ENCODE results near the gene IDS. TPM values are rescaled to one million over a fixed set of nuclear protein-coding genes. Genes with fewer than 3 reads are reported as not detected.

IDS gene
- total and polyA plus RNA-seq, 2 of the 8 experiments (the other 6 are each of a cell fraction or from before 2014, with no cell fraction given): 19.9 to 20.7 TPM

DNA sequence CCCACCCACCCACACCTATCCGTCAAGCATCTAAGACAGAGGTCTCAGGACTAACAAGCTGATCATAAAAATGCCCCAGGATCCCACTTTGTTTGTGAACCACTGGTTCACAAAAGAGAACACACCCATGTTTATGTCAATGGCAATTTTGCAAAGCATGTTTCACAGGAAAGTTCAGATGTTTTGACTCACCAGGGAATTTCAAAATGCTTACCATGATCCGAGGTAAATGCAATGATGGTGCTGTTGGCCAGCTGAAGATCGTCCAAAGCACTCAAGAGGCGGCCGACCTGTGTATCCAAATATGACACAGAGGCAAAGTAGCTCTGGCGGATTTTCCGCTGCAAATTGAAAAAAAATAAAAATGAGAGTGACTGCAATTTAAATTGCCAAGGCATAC, 15.0 kb downstream of the IDS start:
- Histone ChIP-seq H3K79me1 (ENCODE audit: low read depth, low read length) (no peaks in the 10 kb centered on the region), H3K4ac (replicated peaks; ENCODE audit: insufficient read length, low read depth, low read length) (no peak overlapping the region), H4K8ac (ENCODE audit: extremely low read depth, insufficient read depth, low read length) (no peak overlapping the region), H2BK5ac (ENCODE audit: low read depth, low read length) (no peak overlapping the region), H4K91ac (replicated peaks; ENCODE audit: insufficient read length, low read length) (no peak overlapping the region), H3K14ac (ENCODE audit: insufficient read length) (no peak overlapping the region), H3K27ac (ENCODE audit: low read depth, low read length) (no peak overlapping the region), H2BK120ac (replicated peaks; ENCODE audit: low read depth, low read length) (no peak overlapping the region), H4K5ac (ENCODE audit: insufficient read length, low read depth, low read length) (no peak overlapping the region), H2BK15ac (ENCODE audit: low read length) (no peak overlapping the region), H2BK20ac (ENCODE audit: low read length) (no peak overlapping the region), H3K23me2 (ENCODE audit: low read depth, low read length) (no peaks in the 10 kb centered on the region), H3K27me3 (replicated peaks in 1 of 4; ENCODE audit: control insufficient read depth in 3 of 4, extremely low read depth in 1 of 4, insufficient read depth in 3 of 4, low read length in 3 of 4) (no peaks in the 10 kb centered on the region), H3K9ac (replicated peaks in 1 of 4; ENCODE audit: extremely low read depth in 1 of 4, low read depth in 3 of 4, low read length in 3 of 4) (no peak overlapping the region), H3K79me2 (ENCODE audit: control insufficient read depth in 1 of 2, insufficient read depth in 2 of 2, low read length in 2 of 2) (no peaks in the 10 kb centered on the region), H3K9me3 (ENCODE audit: insufficient read depth in 2 of 2, low read depth in 1 of 2, low read length in 1 of 2) (no peaks in the 10 kb centered on the region), H2AFZ (ENCODE audit: low read length) (no peak overlapping the region), H2AK5ac (ENCODE audit: low read depth, low read length) (no peak overlapping the region), H3K4me2 (ENCODE audit: insufficient read depth in 1 of 2, low read depth in 2 of 2, low read length in 2 of 2) (no peak overlapping the region), H3K4me3 (ENCODE audit: extremely low read depth in 1 of 4, insufficient read depth in 2 of 4, low read depth in 3 of 4, low read length in 4 of 4) (no peak overlapping the region), H3K4me1 (replicated peaks in 1 of 4; ENCODE audit: control insufficient read depth in 3 of 4, insufficient read depth in 4 of 4, low read length in 3 of 4) (no peaks in the 10 kb centered on the region), H3K56ac (replicated peaks; ENCODE audit: insufficient read length, low read depth, low read length) (no peak overlapping the region), H3K36me3 (ENCODE audit: control insufficient read depth in 2 of 4, insufficient read depth in 4 of 4, low read length in 3 of 4) (peaks cover 0 to 7% (median 2%) of the 10 kb centered on the region in 4 experiments; a peak in 5 of 8 replicates), H4K20me1 (replicated peaks in 1 of 2; ENCODE audit: control insufficient read depth in 1 of 2, insufficient read depth in 2 of 2, low read length in 2 of 2) (no peaks in the 10 kb centered on the region), H3K18ac (ENCODE audit: extremely low read depth, low read length) (no peak overlapping the region), H3K23ac (ENCODE audit: insufficient read length) (no peak overlapping the region), H2BK12ac (ENCODE audit: low read depth, low read length) (no peak overlapping the region)
- WGBS, 2 experiments (ENCODE audit: extremely low coverage in 1 of 2, insufficient coverage in 1 of 2, insufficient read length in 1 of 2, insufficient replicate concordance in 2 of 2, low coverage in 1 of 2, low lambda C conversion rate in 2 of 2, missing lambda C conversion rate in 1 of 2): 89% methylated on average over 7 of the region's 7 CpGs; no CpG with 5 or more reads in 1 of the 2 experiments
- ChIA-PET POLR2A (ENCODE audit: partially characterized antibody) (no interaction called here), CTCF (ENCODE audit: partially characterized antibody) (interaction anchor here (0.7 kb wide), 1 partner anchor 1026 kb away, joined by 3 read pairs; no protein-coding TSS in a partner anchor)
- FAIRE-seq (no peak), DNase-seq (ENCODE audit: low read depth in 1 of 2, low spot score in 2 of 2) (no peak)
- TF ChIP-seq, protein P1, sequence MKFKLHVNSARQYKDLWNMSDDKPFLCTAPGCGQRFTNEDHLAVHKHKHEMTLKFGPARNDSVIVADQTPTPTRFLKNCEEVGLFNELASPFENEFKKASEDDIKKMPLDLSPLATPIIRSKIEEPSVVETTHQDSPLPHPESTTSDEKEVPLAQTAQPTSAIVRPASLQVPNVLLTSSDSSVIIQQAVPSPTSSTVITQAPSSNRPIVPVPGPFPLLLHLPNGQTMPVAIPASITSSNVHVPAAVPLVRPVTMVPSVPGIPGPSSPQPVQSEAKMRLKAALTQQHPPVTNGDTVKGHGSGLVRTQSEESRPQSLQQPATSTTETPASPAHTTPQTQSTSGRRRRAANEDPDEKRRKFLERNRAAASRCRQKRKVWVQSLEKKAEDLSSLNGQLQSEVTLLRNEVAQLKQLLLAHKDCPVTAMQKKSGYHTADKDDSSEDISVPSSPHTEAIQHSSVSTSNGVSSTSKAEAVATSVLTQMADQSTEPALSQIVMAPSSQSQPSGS (IDR thresholded peaks at IDR 0.05; ENCODE audit: low read length): no peak
- TF ChIP-seq SP1 (IDR thresholded peaks at IDR 0.05; ENCODE audit: low read depth, low read length) (no peak), JUN (IDR thresholded peaks at IDR 0.05; ENCODE audit: low read depth, low read length) (no peak)

All from H1 (cell line).